Limb (tissue), 2 donors: ENCODE results near the gene SLC9A9.
A peak's percentile ranks its signal among the peaks of the same experiment; 100 is the strongest.

Experiments
- DNase-seq, 2 donors: peaks; one replicate each; pipeline ENCODE4 v3.0.0-alpha.2; 2016; ENCODE audit errors: extremely low spot score in 2 of 2

Gene SLC9A9

DNA sequence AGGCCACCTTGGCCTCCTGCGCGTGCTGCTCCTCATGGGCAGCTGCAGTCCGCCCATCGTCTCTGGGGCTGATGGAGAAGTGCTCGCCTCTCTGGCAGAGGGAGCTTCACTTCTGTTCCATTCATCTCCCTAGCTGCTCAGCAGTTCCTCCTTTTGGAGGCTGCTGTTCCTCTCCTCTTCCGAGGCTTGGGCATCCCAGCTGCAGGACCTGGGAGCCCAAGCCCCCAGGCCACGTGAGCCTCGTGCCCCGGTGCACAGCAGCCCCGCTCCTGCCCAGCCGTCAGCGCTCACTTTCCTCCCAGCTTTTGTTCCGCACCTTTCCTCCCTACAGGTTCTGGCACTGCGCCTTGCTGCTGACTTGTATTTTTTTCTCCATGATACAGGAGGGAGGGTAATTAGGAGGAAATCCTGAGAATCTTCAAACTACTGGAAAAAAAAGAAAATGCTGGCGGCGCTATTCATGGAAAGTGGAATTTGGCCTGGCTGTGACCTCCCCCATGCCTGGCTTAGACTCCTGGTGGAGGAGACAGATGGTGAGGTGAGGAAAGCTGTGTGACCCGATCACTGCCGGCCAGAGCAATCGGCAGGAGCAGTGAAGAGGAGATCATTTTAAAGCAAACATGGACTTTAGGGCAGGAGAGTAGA lies 518.6 kb downstream of the SLC9A9 start:
- DNase-seq: peak in 1 of 2 donors; percentile 53

DNA sequence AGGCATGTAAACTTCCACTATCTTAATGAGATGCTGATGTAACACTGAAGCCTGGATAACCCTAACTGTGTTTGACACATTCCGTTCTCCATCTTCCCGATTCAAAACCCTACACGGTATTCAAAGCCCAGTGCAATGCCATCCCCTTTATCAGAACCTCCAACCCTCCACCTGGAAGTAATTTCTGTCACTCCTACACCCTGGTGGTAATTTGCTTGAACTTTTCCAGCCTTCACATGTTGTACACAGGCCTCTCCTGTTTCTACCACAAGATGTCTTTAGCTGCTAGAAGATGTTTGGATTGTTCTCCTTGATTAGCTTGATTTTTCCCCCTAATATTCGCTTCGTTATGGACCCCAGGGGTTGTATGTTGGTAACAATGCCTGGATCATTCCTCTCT lies 519.8 kb downstream of the SLC9A9 start:
- no peak for DNase-seq

DNA sequence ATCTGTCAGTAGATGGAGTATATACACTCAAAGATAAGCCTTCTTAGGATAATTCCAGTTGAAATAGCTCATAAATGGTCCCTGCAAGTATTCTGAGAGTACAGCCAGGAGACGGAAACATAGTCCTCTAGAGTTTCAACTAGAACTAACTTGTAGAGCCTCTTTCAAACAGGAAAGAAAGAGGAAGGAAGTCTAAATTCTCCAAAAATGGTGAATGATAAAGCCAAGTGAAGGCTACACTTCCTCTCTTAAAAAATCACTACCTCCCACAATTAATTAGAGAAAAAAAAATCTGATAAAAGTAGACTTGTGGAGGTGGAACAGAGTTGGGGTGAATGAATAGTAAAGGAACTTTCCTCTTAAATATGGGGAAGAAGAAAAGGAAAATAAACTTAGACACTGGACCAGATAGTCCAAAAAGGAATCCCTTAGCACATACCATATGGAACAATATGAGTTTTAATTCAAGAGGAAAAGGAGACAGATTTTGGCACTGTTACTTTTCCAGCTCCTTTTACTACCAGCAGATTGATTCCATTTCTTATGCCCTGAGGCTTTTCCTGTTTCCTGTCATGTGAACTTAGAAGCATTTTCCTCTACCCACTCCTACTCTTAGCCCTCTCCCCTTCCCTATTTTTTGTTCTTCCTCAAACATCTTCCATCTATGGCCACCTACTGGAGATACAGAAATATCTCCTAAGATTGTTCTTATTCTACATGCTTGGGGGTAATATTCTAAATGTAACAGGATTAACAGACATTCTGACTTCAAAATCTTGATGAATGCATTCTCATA lies 521.1 kb downstream of the SLC9A9 start:
- no peak for DNase-seq

DNA sequence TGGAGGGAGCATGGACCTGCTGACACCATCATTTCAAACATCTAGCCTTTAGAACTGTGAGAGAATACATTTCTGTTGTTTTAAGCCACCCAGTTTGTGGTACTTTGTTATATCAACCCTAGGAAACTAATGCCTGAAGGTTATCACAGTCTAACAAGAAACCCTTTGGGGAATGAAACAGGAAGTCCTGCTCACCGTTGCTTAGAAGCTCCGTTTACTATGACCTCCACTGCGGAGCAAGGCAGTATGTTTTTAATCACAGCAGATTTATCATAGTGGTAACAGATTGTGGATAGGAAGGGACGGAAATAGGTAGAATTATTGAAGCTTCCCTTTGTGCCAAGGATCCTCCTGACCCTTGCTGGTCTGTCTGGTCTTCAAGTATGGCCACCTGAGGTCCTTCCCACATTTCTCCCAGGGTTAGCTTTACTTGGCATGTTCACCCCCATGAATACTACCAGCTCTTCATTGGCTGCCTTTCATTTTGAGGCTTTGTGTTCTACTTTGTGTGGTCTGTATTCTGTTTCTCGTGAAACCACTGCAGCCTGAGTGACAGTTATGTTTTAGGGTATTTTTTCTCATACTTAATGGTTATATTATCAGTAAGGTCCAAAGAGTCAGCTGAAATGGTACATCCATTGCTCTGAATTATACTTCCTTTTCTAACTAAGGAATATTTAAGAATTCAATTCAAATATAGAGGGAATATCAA lies 527.1 kb downstream of the SLC9A9 start:
- DNase-seq: no peak

DNA sequence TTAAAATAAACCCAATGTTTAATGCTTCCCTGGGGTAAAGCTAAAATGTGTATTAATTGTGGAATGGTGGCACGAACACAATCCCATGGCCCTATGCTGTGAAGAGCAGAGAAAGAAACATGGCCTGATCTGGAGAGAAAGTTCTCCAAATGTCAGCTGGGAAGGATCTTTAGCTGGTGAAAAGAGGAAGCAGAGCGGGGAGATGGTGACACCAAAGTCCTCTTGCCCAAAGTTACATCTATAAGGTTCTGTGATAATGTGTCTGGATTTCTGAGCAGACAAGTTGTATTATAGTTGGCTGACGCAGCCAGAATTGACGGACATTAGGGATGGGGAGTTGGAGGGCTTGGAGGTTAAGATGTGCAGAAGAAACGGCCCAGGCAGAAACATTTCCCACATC lies 532.5 kb downstream of the SLC9A9 start:
- DNase-seq: no peak

DNA sequence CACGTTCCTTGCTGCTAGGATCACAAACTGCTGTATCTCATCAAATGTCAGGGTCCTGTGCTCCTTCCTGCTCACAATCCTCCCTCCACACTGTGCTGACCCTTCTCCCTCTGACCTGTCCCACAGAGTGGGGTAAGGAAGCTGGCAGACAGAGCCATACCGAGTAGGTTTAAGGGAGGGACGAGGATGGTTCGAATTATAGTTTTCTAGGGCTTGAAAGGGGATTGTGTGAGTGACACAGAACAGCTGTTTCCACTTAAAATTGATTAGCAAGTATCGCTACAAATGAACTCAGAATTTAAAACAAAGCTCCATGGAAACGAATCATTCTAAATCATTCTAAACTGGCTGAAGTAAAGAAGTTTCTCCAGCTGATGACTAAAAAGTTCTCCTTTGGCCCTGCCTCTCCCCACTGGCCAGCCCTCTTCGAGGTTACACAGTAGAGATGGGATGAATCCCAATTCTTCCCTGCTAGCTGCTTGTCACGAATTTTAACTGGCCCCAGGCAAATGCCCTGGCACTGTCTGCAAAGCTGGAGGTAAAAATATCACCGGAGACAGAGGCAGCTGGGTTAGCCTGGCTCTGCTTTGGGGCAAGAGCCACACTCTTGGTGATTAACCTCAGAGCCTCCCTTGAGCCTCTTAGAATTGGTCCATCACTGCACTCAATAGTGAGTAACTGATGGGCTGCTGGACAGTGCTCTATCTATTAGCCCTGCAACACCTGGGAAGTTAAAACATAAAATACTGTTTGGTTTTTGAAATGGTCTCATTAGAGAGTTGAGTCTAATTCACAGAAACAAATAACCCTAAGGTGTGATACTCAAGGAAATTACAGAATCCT lies 533.8 kb downstream of the SLC9A9 start:
- no peak for DNase-seq

DNA sequence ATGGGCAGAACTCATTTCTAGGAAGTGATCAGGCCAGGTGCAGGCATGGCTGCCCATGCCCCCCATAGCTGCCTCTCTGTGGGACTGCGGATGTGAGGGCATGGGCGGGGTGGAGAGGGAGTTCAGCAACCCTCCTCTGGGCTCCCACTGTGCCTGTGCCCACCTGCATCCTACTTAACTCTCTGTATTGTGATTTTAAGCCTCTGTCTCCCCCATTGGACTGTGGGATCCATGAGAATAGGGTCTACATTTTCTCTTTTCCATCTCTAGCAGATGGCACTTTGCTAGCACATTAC lies 534.4 kb downstream of the SLC9A9 start:
- DNase-seq: no peak

DNA sequence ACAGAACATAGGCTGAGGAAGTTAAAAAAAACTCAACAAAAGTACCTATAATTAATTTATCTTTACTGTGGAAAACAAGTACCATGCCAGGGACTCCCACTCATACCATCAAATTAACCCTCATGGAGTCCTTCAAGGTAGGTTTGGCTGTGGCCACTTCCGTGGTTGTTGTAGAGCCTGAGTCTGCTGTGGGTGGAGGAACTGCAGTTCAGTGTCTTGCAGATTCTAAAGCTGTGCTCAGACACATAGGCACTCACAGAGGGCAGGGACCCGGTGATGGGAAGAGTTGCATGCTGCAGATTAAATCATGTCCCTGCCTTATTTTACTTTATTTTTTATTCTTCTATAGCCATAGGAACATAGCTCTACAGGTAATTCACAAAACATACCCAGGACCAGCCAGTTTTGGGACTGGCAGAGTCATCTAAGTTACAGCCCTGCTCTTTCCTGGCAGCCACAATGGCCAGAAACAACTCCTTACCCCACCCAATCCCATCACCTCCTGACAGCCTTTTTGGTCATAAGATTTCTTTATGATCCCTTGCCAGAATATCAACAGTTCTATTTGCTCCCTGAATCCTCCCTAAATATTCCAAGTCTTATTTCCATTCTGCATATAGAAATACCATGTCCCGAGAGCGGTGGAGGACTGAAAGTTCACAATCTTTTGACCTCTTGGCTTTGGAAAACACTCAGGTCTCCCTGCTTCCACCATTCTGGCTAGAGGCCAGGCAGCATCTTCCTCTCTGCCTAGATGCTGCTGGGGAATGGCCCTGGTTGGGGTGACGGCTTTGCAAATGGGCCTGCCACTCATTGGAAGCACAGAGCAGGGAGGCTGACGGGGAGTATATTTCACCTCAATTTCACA lies 535.0 kb downstream of the SLC9A9 start:
- DNase-seq: no peak

DNA sequence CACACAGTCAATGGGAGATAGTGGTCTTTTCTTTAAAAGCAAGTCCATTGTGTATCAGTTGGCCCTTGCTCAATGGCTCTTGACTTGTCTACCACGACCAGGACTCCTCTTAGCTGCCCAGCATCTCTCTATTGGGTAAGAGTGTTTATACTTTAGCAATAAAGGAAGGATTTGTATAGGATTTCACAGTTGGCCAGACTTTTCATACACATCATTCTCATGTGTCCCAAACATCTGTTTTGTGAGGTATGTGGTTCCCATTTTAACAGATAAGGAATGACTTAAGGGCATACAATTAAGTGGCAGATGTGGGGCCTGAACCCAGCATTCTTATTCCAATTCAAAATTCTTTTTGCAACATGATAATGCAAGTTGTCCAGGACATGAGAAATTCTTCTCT lies 537.2 kb downstream of the SLC9A9 start:
- no peak for DNase-seq

DNA sequence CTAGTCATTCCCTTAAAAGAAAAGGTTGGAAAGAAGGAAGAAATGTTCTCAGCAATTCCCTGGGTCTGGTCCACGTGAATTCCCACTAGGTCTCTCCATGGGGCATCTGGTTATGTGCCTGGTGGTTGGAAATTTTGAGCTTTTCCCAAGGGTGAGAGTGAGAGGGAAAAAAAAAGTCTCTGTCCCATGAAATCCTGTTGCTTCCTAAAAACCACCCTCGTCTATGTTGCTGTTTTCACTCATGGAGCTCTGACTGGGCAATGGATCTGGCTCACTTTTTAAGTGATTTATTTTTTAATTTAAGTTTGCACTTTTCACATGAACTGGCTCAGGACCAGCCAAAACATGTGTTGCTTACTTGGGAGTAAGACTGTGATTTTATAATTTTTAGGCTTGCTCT lies 538.6 kb downstream of the SLC9A9 start:
- no peak for DNase-seq

DNA sequence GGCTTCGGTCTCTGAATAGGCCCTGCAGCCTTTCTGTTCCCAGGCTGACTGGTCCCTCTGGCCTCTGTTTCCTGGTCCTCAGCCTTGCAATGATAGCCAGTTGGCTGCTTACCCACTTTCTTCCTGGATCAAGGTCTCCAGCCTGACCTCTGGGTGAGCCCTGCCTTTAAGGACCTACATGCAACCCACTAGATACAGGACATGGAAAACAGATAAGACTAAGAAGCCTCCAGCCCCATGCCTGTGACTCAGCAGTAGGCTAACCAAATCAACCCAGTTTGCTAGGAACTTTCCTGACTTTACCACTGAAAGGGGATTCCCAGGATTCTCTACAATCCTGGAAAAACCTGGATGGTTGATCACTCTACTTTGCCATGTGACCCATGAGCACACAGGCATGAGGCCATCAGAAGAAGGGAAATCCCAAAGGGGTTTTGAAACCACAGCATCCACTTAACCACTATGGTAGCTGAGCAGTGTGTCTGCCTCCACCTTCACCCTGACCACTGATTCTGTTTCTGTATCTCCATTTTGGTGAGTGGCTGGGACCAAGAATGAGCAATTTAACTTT lies 540.6 kb downstream of the SLC9A9 start:
- DNase-seq: no peak

DNA sequence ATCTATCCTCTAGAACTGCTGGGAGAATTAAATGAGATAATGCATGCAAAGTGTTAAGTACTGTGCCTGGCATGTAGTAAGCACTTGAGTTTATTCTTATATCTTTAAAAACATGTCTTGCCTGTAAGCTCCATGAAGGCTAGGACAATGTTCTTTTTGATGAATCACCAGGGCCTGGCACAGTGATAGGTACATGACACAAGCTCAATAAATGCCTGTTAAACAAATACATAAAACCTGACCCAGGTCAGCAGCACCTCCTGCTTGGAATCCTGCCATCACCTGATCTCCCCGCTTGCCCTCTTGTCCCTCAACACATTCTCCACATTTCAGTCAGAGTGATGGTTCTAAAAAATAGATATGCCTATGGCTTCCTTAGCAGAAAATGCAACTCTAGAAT lies 541.9 kb downstream of the SLC9A9 start:
- DNase-seq: no peak

DNA sequence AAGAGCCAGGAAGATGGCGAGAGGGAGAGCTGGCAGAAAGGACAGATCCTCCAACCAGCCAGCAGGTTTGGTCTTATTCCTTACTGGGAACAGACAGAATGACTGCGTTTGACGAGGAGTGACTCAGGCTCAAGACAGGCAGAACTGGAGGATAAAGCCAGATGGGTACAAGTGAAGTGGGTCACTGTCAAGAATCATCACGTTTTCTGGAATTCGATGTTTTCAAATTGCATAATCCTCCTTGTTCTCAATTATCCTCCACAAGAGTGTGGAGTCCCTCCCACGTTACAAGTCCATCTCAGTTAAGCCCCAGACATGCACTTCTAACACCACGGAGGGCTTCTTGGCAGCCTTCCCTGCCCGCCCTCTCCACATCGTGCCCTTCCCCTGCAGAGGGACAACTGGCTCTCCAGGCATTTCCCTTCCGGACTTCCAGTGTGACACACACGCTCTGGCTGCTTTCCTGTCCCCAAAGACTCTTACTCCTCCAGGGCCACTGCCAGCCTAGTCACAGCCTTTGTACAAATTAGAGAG lies 545.6 kb downstream of the SLC9A9 start:
- DNase-seq: peak in 1 of 2 donors; percentile 43

DNA sequence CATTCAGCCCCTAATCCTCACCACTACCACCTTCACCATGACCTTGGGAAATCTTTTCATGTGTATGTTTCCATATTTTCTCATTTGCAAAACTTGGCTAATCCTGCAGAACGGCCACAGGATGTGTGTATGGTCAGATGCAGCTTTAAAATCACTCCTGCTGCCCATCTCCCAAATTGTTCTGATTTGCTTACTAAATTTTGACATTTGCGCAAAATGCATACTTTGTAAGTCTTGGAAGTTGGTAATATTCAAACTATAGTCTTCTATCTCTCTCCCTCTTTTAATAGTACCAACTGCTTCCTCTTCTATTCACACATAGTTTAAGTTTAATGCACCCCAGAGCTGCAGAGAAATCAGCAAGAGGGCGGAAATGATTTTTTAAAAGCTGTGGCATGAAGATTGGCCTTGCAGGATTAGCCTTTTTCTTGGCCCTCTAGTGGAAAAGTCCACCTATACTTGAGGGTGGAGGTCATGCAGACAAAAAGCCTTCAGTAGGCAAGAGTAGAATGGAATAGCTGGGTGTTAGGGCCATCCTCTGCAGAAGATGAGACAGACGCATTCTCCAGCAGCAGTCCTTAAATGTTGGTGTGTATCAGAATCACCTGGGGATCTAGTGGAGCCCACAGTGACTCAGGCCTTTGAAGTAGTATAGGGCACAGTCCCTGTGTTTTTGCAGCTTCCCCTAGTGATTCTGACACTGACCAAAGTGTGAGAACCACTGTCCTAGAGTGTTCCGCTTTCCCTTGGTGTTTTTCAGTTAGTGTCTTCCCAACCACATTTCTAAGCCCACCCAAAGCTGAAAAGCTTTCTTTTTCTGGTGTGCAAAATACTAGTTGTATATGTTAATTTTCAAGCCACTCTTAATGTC lies 547.0 kb downstream of the SLC9A9 start:
- no peak for DNase-seq

DNA sequence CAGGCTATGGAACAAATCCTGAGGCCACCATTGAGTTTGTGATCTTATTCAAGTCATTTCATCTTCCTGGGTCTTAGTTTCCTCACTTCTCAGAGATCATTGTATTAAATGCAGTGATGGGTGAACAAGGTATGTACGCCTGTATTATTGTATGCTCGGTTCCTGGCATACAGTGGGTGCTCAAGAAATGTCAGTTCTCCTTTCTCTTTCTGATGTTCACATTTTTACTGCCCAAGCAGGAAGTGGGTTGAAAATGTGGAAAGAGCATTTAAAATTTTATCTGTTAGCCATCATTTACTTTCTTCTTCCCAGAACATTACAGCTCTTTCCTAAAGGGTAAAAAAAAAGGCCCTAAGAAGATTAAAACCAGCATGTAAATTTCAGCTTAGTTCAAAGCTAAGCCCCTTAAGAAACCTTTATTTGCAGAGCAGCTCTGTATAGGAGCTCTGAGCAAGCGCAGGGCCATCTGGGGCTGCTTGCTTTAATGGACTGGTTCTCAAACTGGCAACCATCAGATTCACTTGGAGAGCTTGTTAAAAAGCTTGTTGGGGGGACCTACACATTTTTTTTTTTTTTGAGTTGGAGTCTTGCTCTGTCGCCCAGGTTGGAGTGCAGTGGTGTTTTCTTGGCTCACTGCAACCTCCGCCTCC lies 549.3 kb downstream of the SLC9A9 start:
- DNase-seq: no peak

DNA sequence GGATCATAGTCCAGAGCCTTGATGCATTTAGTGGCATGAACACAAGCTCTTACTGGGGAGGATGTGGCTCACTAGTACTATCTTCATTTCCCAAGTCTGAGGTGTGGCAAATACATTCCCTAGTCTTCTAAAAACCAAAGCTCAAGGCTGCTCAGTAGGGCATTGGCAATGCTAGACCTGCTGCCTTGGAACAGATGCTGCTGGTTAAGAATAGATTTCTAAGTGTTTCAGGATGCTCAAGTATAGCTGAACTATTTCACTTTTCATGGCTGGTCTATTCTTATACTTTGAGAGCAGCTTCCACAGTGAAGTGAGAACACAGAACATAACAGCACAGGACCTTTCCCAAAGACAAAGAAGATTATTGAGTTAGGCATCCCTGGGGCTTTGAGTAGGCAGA lies 549.9 kb downstream of the SLC9A9 start:
- DNase-seq: no peak

DNA sequence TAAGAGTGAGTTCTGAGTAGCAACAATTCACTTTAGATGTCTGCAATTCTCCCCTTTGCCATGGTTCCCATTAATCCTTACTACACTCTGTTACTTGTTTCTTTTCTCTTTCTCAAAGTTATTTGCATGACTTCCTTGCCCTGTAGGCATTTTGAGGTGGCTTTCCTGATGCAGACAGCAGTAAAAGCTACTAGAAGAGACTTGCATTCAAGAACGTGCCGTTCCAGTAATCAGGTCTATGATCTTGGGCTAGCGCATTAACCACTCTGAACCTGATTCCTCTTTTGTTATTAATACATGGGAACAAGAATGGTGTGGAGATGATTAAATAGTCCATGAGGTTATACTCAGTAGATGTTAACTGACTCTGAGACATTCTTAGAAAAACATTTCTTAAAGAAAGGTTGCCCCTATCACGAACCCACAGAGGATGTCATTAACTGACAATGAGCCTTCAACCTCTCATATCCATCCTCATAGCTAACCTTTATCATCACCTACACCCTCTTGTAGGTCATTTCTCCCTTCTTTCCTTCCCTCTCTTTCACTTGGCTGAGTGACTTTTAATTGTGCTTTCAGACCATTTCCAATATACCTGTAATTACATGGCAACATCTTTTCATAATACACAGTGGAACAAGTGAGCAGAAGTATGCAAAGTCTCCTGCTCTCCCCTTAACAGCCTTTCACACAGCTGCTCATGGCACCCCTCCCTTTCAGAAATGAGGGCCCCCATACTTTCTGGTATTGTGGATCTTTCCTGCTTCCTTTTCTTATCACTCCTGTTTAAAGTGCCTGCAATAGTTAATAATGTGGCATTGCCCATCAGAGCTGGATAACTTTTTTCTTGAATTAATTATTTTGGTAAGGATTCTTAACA lies 552.8 kb downstream of the SLC9A9 start:
- DNase-seq: no peak

DNA sequence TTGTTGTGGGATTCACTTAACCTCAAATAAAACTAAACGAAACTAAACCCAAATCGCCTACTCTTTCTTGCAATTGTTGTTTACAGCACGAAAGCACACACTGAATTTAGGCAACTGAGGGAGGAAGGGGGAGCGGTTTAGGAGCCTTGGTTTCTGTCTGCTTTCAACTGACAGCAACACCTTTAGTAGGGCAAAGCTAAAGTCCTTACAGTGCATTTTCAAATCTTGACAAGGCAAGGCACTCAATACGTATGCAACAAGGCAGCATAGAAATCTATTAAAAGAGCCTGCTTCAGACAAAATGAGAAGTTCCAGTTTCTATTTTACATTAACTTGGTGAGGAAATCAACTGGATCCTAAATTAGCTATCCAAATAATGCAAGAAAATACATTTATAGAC lies 554.1 kb downstream of the SLC9A9 start:
- no peak for DNase-seq
